Ishikawa (cell line): Measurements from ENCODE around the gene RAPGEF4.

ENCODE experiments used
- CEBPB ChIP-seq: IDR thresholded peaks from 2 replicates; pipeline ENCODE4 v1.6.1; 2012
- CREB1 ChIP-seq: IDR thresholded peaks from 2 replicates; pipeline ENCODE4 v1.6.1; 2012; ENCODE audit warnings: low read depth
- EGR1 ChIP-seq: IDR thresholded peaks from 2 replicates; pipeline ENCODE4 v1.6.1; 2012
- EP300 ChIP-seq: IDR thresholded peaks from 2 replicates; pipeline ENCODE4 v1.6.1; 2012; ENCODE audit warnings: borderline replicate concordance
- FOXM1 ChIP-seq: IDR thresholded peaks from 2 replicates; pipeline ENCODE4 v1.6.1; 2012; ENCODE audit warnings: low read depth, borderline replicate concordance
- NFIC ChIP-seq: IDR thresholded peaks from 2 replicates; pipeline ENCODE4 v1.6.1; 2012
- RAD21 ChIP-seq: IDR thresholded peaks from 2 replicates; pipeline ENCODE4 v1.6.1; 2012; ENCODE audit warnings: low read depth
- TAF1 ChIP-seq: IDR thresholded peaks from 2 replicates; pipeline ENCODE4 v1.6.1; 2012; ENCODE audit warnings: low read depth, mild to moderate bottlenecking
- TCF12 ChIP-seq: IDR thresholded peaks from 2 replicates; pipeline ENCODE4 v1.6.1; 2012; ENCODE audit warnings: low read depth
- TEAD4 ChIP-seq: IDR thresholded peaks from 2 replicates; pipeline ENCODE4 v1.6.1; 2012
- YY1 ChIP-seq: IDR thresholded peaks from 2 replicates; pipeline ENCODE4 v1.6.1; 2012; ENCODE audit warnings: low read depth
- ZBTB7A ChIP-seq: IDR thresholded peaks from 2 replicates; pipeline ENCODE4 v1.6.1; 2012; ENCODE audit warnings: low read depth
- TF ChIP-seq, protein P1 (sequence below): IDR thresholded peaks from 2 replicates; pipeline ENCODE4 v1.6.1; 2012
- TF ChIP-seq, protein P2 (sequence below): IDR thresholded peaks from 2 replicates; pipeline ENCODE4 v1.6.1; 2012; ENCODE audit warnings: low read depth, mild to moderate bottlenecking
- TF ChIP-seq, protein P3 (sequence below): IDR thresholded peaks from 2 replicates; pipeline ENCODE4 v1.6.1; 2012

RAPGEF4 gene

DNA sequence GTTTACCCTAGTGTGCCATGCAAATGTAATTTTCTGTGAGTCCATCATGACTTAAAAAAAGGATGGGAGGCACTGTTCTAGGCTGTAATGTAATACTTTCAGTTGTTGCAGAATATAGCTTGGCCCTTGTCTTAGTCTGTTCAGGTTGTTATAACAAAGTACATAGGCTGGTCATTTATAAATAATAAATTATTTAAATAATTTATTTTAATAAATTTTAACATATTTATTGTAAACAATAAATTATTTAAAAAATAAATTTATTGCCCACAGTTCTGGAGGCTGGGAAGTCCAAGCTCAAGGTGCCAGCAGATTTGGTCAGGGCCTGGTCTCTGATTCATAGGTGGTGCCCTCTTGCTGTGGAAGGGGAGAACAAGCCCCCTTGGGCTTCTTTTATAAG, 35.2 kb downstream of the RAPGEF4 start:
- TF ChIP-seq FOXM1 (no peak), TEAD4 (no peak), CEBPB (no peak), ZBTB7A (no peak), YY1 (no peak), TCF12 (no peak), CREB1 (no peak), EGR1 (no peak), EP300 (no peak), NFIC (no peak), TAF1 (no peak), RAD21 (no peak)
- TF ChIP-seq, protein P1, sequence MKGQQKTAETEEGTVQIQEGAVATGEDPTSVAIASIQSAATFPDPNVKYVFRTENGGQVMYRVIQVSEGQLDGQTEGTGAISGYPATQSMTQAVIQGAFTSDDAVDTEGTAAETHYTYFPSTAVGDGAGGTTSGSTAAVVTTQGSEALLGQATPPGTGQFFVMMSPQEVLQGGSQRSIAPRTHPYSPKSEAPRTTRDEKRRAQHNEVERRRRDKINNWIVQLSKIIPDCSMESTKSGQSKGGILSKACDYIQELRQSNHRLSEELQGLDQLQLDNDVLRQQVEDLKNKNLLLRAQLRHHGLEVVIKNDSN = no peak
- TF ChIP-seq, protein P2, sequence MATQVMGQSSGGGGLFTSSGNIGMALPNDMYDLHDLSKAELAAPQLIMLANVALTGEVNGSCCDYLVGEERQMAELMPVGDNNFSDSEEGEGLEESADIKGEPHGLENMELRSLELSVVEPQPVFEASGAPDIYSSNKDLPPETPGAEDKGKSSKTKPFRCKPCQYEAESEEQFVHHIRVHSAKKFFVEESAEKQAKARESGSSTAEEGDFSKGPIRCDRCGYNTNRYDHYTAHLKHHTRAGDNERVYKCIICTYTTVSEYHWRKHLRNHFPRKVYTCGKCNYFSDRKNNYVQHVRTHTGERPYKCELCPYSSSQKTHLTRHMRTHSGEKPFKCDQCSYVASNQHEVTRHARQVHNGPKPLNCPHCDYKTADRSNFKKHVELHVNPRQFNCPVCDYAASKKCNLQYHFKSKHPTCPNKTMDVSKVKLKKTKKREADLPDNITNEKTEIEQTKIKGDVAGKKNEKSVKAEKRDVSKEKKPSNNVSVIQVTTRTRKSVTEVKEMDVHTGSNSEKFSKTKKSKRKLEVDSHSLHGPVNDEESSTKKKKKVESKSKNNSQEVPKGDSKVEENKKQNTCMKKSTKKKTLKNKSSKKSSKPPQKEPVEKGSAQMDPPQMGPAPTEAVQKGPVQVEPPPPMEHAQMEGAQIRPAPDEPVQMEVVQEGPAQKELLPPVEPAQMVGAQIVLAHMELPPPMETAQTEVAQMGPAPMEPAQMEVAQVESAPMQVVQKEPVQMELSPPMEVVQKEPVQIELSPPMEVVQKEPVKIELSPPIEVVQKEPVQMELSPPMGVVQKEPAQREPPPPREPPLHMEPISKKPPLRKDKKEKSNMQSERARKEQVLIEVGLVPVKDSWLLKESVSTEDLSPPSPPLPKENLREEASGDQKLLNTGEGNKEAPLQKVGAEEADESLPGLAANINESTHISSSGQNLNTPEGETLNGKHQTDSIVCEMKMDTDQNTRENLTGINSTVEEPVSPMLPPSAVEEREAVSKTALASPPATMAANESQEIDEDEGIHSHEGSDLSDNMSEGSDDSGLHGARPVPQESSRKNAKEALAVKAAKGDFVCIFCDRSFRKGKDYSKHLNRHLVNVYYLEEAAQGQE = no peak
- TF ChIP-seq, protein P3, sequence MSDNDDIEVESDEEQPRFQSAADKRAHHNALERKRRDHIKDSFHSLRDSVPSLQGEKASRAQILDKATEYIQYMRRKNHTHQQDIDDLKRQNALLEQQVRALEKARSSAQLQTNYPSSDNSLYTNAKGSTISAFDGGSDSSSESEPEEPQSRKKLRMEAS = no peak

DNA sequence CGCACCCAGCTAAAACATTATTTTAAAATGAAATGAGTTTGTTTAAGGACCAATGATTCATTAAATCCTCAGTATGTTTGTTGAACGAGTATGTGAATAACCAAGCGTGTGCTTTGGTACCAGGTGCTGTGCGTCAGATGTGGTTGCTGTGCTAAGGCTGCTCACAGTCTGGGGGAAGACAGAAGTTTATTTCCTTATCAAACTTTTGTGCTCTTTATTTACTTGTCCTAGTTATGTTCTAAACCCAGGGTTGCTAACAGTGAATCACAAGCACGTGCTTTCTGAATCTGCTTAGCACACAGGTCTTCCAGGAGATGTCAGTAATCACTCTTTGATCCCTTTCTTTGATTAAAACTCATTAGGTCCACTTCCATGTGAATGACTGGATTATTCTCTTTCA, 37.0 kb downstream of the RAPGEF4 start:
- TF ChIP-seq TCF12 (no peak), CREB1 (no peak), TEAD4 (no peak)

DNA sequence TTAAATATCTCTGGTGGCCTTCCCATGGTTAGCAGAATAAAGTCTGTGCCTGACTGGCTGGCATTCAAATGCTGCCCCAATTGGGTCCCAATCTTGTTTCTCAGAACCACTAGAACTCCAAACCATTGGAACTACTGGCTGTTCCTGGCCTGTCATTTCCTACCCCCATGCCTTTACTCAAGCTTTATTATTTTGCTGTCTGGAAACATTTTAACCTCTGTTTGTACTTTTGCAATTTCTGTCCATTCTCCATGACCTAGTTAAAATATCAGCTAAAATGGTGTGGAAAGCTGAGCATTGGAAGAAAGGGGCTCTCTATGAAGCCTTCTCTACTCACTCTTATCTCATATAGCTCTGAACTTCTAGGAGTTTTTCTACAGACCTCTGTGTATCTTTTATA, 38.7 kb downstream of the RAPGEF4 start:
- TF ChIP-seq ZBTB7A (no peak), CREB1 (no peak), RAD21 (no peak), TCF12 (no peak), YY1 (no peak), TAF1 (no peak)
- TF ChIP-seq, protein P2 = no peak

DNA sequence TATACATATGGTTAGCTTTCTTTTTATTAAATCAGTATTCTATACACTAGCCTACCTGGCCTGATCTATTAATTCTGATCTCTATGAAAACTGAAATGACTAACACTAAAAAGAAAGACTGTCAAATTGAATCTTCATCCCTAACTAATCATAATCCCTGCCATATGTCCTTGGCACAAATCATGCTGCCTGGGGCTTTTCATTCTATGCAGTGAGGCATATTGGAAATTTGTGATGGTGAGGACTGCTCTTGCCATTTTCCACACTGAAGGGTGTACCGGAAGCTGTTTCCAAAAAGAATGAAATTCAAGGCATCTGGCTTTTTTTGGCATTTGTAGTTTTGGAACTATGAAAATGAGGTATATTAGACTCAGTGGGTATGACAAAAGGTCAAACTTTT, 39.7 kb downstream of the RAPGEF4 start:
- no peak for TF ChIP-seq EP300
- TF ChIP-seq, protein P2 = no peak

DNA sequence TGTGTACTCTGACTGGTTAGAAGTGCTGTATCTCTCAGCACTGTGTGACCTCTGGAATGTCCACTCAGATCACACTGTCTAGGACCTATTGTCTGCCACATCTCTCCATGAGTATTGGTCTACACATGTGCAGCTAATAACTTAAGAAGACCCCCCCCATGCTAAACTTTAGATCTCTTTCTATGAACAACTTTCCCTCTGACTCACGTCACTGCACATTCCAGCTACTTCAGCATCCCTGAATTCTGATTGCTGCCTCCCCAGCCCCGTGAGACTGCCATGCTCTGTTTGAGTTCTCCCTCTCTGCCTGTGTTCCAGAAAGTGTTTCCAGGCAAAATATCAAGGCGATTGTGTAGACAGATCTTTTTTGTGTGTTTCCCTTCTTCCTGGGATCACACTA, 41.8 kb downstream of the RAPGEF4 start:
- TF ChIP-seq, protein P3 = no peak
- TF ChIP-seq EGR1 (no peak), TCF12 (no peak)

DNA sequence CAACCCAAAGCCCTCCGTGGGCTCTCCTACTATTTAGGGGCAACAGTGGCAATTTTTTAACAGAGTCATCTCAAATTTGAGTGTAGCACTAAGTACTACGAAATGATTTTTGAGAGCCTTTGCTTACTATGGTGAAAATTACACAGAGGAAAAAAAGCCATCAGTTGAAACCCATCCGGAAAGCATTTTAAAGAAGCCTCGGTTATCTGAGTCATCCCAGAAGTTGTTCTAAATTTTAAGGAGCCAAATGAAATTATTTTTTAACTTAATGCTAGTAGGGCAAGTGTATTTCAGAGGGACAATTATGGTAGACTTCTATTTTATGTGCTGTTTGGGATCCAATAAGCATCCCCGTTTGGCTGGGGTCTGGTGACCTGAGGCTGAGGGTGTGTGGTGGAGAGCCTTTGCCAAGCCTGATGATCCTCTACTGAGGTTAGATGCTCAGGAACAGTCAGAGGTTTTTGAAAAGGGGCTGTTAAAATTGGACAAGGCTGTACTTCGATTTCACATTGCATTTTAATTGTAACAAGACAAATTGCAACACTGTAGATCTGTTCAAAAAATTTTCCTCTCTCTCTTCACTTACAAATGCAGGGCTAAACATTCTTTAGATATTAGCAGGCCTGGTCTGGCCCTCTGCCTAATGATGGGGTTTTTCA, 47.0 kb downstream of the RAPGEF4 start:
- no peak for TF ChIP-seq RAD21
- TF ChIP-seq TCF12 = no peak
- TF ChIP-seq CREB1 = no peak
- no peak for TF ChIP-seq FOXM1
- TF ChIP-seq, protein P2 = no peak
- no peak for TF ChIP-seq NFIC
- no peak for TF ChIP-seq TEAD4
- TF ChIP-seq TAF1 = no peak
- no peak for TF ChIP-seq CEBPB
- TF ChIP-seq, protein P1 = no peak
- TF ChIP-seq, protein P3 = no peak
- no peak for TF ChIP-seq YY1
- no peak for TF ChIP-seq ZBTB7A
